Measurements from ENCODE around the gene KCNN3. TPM values are rescaled to one million over a fixed set of nuclear protein-coding genes. Genes with fewer than 3 reads are reported as not detected.

Gene KCNN3
- total and polyA plus RNA-seq, 2 of the 13 experiments (the other 11 are each of a cell fraction or from before 2014, with no cell fraction given): not detected

DNA sequence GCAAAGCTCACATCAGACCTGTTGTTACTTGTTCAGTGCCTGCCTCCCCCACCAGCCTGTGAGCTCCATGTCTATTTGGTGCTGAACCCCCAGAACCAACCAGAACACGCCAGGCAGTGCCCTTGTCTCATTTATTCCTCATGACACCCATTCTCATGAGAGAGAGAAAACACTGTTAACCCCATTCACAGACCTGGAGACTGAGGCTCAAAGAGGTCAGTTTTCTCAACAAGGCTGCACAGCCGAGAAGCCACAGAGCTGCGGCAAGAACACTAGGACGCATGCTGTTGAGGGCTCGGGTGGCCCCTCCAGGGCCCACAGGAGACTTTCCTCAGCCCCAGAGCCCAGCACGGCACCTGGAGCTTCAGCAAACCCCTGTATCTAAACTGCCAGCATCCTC lies 13.1 kb downstream of the KCNN3 start:
- 3% methylated on average over 3 of the region's 6 CpGs for WGBS (ENCODE audit: low lambda C conversion rate)
- Histone ChIP-seq H3K36me3 (replicated peaks in 1 of 2; ENCODE audit: control insufficient read depth in 1 of 2, insufficient read depth in 2 of 2, low read length in 2 of 2) (no peaks in the 10 kb centered on the region), H3K4me1 (ENCODE audit: insufficient read depth, low read length) (no peaks in the 10 kb centered on the region), H3K4me2 (ENCODE audit: low read depth, low read length) (no peak overlapping the region), H3K4me3 (replicated peaks in 1 of 3; ENCODE audit: insufficient read depth in 1 of 3, low read depth in 2 of 3, low read length in 3 of 3) (no peak overlapping the region), H2AFZ (ENCODE audit: low read length) (no peak overlapping the region), H3K9me3 (ENCODE audit: low read length) (no peaks in the 10 kb centered on the region), H3K27me3 (ENCODE audit: control insufficient read depth in 1 of 2, insufficient read depth in 2 of 2, low read length in 2 of 2) (peaks cover 5 to 30% of the 10 kb centered on the region in 2 experiments; a peak in 4 of 5 replicates), H3K79me2 (ENCODE audit: insufficient read depth, low read length) (no peaks in the 10 kb centered on the region), H3K9ac (ENCODE audit: insufficient read depth, low read depth, low read length) (no peak overlapping the region), H3K27ac (ENCODE audit: extremely low read length, insufficient read depth, low read length) (no peak overlapping the region), H4K20me1 (ENCODE audit: insufficient read depth, low read length) (no peaks in the 10 kb centered on the region)
- BruUV-seq (replicated peaks): no TSS peak
- FAIRE-seq: no peak
- ChIA-PET CTCF (ENCODE audit: low intra/inter-chr PET ratio, low total read pairs) (no interaction called here), POLR2A (no interaction called here)
- ATAC-seq: no peak
- DNase-seq (ENCODE audit: low spot score): no peak
- TF ChIP-seq ZNF629 (CRISPR knock-in tag; conservative IDR thresholded peaks at IDR 0.05) (0 out of 2 replicates have a peak, but pooled peaks have one; percentile 38), ZNF776 (CRISPR knock-in tag; IDR thresholded peaks at IDR 0.05) (no peak)
- intact Hi-C loops (cut with micrococcal nuclease; ENCODE audit: unreplicated experiment): no loop called here
- in situ Hi-C loops (cut with HindIII; ENCODE audit: extremely low pct_ligation_motif_present, low pct_unique_long_range_greater_than_20kb): no loop called here

DNA sequence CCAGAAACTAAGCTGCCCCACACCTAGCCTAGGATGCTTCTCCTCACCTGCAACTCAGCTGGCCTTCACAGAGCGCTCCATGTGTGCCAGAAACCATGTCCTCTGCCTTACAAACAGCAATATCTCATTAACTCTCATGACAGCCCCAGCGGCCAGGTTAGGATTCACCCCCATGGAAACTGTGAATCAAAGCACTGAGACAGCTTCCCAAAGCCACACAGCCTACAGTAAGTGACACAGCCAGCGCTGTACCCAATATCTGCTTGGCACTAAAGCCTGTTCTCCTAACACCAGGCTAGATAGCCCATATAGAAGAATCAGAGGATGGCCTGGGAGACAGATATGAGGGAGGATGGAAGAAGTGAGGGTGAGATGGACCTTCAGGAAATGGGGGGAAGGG lies 13.5 kb downstream of the KCNN3 start:
- intact Hi-C loops (cut with micrococcal nuclease; ENCODE audit: unreplicated experiment) (no loop called here), in situ Hi-C loops (cut with HindIII; ENCODE audit: extremely low pct_ligation_motif_present, low pct_unique_long_range_greater_than_20kb) (no loop called here)
- no peak for DNase-seq (ENCODE audit: low spot score)
- FAIRE-seq: no peak
- TF ChIP-seq ZMYM3 (CRISPR knock-in tag; IDR thresholded peaks at IDR 0.05): no peak
- TF ChIP-seq ZNF75D (CRISPR knock-in tag; IDR thresholded peaks at IDR 0.05; ENCODE audit: borderline replicate concordance): no peak
- TF ChIP-seq, protein P1, sequence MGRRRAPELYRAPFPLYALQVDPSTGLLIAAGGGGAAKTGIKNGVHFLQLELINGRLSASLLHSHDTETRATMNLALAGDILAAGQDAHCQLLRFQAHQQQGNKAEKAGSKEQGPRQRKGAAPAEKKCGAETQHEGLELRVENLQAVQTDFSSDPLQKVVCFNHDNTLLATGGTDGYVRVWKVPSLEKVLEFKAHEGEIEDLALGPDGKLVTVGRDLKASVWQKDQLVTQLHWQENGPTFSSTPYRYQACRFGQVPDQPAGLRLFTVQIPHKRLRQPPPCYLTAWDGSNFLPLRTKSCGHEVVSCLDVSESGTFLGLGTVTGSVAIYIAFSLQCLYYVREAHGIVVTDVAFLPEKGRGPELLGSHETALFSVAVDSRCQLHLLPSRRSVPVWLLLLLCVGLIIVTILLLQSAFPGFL (CRISPR knock-in tag; IDR thresholded peaks at IDR 0.05): no peak
- no peak for TF ChIP-seq HMG20A (CRISPR knock-in tag; IDR thresholded peaks at IDR 0.05; ENCODE audit: borderline replicate concordance)
- TF ChIP-seq ZFP41 (CRISPR knock-in tag; IDR thresholded peaks at IDR 0.05; ENCODE audit: borderline replicate concordance): no peak
- no peak for TF ChIP-seq NFYB (CRISPR knock-in tag; IDR thresholded peaks at IDR 0.05)
- no peak for TF ChIP-seq ZNF790 (CRISPR knock-in tag; IDR thresholded peaks at IDR 0.05; ENCODE audit: borderline replicate concordance)
- no peak for TF ChIP-seq KDM4B (CRISPR knock-in tag; IDR thresholded peaks at IDR 0.05)
- TF ChIP-seq, protein P2, sequence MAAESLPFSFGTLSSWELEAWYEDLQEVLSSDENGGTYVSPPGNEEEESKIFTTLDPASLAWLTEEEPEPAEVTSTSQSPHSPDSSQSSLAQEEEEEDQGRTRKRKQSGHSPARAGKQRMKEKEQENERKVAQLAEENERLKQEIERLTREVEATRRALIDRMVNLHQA (CRISPR knock-in tag; IDR thresholded peaks at IDR 0.05): no peak
- no peak for TF ChIP-seq TARDBP (CRISPR knock-in tag; IDR thresholded peaks at IDR 0.05)
- TF ChIP-seq PHF21A (CRISPR knock-in tag; IDR thresholded peaks at IDR 0.05): no peak
- TF ChIP-seq NFRKB (IDR thresholded peaks at IDR 0.05): no peak
- no peak for TF ChIP-seq MED8 (CRISPR knock-in tag; IDR thresholded peaks at IDR 0.05; ENCODE audit: insufficient replicate concordance)
- TF ChIP-seq, protein P3, sequence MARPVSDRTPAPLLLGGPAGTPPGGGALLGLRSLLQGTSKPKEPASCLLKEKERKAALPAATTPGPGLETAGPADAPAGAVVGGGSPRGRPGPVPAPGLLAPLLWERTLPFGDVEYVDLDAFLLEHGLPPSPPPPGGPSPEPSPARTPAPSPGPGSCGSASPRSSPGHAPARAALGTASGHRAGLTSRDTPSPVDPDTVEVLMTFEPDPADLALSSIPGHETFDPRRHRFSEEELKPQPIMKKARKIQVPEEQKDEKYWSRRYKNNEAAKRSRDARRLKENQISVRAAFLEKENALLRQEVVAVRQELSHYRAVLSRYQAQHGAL (CRISPR knock-in tag; IDR thresholded peaks at IDR 0.05; ENCODE audit: not compliant biosample characterization): no peak
- no peaks in the 10 kb centered on the region for H3K36me3 ChIP-seq (replicated peaks in 1 of 2; ENCODE audit: control insufficient read depth in 1 of 2, insufficient read depth in 2 of 2, low read length in 2 of 2)
- ATAC-seq: no peak
- H3K9ac ChIP-seq (ENCODE audit: insufficient read depth, low read depth, low read length): no peak overlapping the region
- H3K27me3 ChIP-seq (ENCODE audit: control insufficient read depth in 1 of 2, insufficient read depth in 2 of 2, low read length in 2 of 2): peaks cover 5 to 25% of the 10 kb centered on the region in 2 experiments; a peak in 4 of 5 replicates
- no peaks in the 10 kb centered on the region for H3K9me3 ChIP-seq (ENCODE audit: low read length)
- BruUV-seq (replicated peaks): no TSS peak
- H3K4me3 ChIP-seq (replicated peaks in 1 of 3; ENCODE audit: insufficient read depth in 1 of 3, low read depth in 2 of 3, low read length in 3 of 3): no peak overlapping the region
- WGBS (ENCODE audit: low lambda C conversion rate): 46% methylated on average over 3 of the region's 3 CpGs
- no peak overlapping the region for H2AFZ ChIP-seq (ENCODE audit: low read length)
- ChIA-PET POLR2A (no interaction called here), CTCF (ENCODE audit: low intra/inter-chr PET ratio, low total read pairs) (no interaction called here)
- H3K4me1 ChIP-seq (ENCODE audit: insufficient read depth, low read length): no peaks in the 10 kb centered on the region
- no peak overlapping the region for H3K4me2 ChIP-seq (ENCODE audit: low read depth, low read length)
- no peaks in the 10 kb centered on the region for H3K79me2 ChIP-seq (ENCODE audit: insufficient read depth, low read length)
- H3K27ac ChIP-seq (ENCODE audit: extremely low read length, insufficient read depth, low read length): no peak overlapping the region
- no peaks in the 10 kb centered on the region for H4K20me1 ChIP-seq (ENCODE audit: insufficient read depth, low read length)

Data from HepG2 (cell line).